ENCODE data around the gene PWWP2B. TPM values are rescaled to one million over a fixed set of nuclear protein-coding genes. Genes with fewer than 3 reads are reported as not detected.

The PWWP2B gene
- total RNA-seq, 1 experiment from 2014 or later: 51.6 TPM

DNA sequence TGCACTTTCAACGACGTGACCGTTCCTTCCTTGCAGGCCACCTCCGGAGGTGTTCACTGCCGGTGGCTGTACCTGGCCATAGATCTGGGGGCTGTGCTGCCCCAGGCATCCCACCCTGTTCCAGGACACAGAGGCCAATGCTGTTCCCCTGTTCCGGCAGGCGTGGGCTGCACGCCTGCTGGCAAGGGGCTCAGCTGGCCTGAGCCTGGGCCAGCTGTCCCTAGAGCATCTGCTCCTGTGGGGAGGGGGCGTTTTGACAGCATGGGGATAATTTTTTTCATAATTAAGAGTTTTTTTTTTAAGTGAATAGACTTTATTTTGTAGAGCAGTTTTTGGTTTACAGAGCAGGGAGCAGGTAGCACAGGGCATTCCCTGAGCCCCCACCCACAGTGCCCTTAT lies 28.8 kb downstream of the PWWP2B start:
- Histone ChIP-seq H3K9me3 (ENCODE audit: control insufficient read depth, insufficient read depth, low read depth, low read length) (no peaks in the 10 kb centered on the region), H3K27ac (ENCODE audit: low read length) (no peak overlapping the region), H3K4me3 (ENCODE audit: low read depth in 2 of 2, low read length in 2 of 2) (no peak overlapping the region), H3K4me1 (ENCODE audit: control insufficient read depth, insufficient read depth, low read length) (peaks cover 29% of the 10 kb centered on the region), H3K36me3 (ENCODE audit: control insufficient read depth, insufficient read depth, low read length) (no peaks in the 10 kb centered on the region), H3K27me3 (ENCODE audit: control insufficient read depth, insufficient read depth, low read length) (no peaks in the 10 kb centered on the region)
- ChIA-PET CTCF (no interaction called here), POLR2A (interaction anchor here (0.7 kb wide), 1 partner anchor 138 kb away, joined by 3 read pairs; no protein-coding TSS in a partner anchor)
- no peak for ATAC-seq
- BruUV-seq (replicated peaks): no TSS peak
- intact Hi-C loops (cut with micrococcal nuclease; ENCODE audit: unreplicated experiment): no loop called here
- no peak for DNase-seq (ENCODE audit: low read depth, low spot score)
- TF ChIP-seq SIN3A (IDR thresholded peaks at IDR 0.05; ENCODE audit: borderline replicate concordance, insufficient read depth, low read depth, low read length) (no peak), TCF7L2 (IDR thresholded peaks at IDR 0.05; ENCODE audit: low read depth, low read length) (no peak), POLR2AphosphoS5 (IDR thresholded peaks at IDR 0.05; ENCODE audit: low read depth, low read length) (no peak), CTCF (IDR thresholded peaks at IDR 0.05) (no peak), REST (IDR thresholded peaks at IDR 0.05; ENCODE audit: insufficient read depth in 1 of 2, low read depth in 2 of 2, low read length in 1 of 2) (no peak)
- in situ Hi-C loops (cut with HindIII; ENCODE audit: low pct_unique_long_range_greater_than_20kb, low sequenced_read_pairs): no loop called here

DNA sequence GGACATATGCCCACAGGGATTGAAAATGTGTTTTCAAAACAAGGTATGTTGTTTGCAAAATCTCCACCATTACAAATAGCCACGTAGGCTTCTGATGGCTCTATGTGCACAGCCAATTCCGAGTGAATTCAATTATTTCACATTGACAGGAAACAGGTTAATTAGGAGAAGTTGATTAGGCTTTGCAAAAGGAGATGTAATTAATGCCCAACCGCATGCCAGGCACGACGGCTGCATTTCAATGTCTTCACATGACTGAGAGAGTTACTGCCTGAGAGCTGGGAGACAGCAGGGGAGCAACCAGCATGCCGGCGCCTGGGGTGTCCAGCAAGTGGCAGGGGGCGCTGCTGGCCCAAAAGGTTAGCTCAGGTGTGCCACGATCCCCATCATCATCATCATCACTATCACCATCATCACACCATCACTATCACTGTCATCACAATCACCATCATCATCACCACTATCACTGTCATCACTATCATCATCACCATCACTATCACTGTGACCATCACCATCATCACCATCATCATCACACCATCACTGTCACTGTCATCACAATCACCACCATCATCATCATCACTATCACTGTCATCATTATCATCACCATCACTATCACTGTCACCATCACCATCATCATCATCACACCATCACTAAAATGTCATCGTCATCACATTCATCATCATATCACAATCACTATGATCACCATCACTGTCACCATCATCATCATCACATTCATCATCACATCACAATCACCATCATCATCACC lies 30.2 kb downstream of the PWWP2B start:
- Histone ChIP-seq H3K4me1 (ENCODE audit: control insufficient read depth, insufficient read depth, low read length) (peaks cover 21% of the 10 kb centered on the region), H3K27me3 (ENCODE audit: control insufficient read depth, insufficient read depth, low read length) (no peaks in the 10 kb centered on the region), H3K27ac (ENCODE audit: low read length) (no peak overlapping the region), H3K9me3 (ENCODE audit: control insufficient read depth, insufficient read depth, low read depth, low read length) (no peaks in the 10 kb centered on the region), H3K4me3 (ENCODE audit: low read depth in 2 of 2, low read length in 2 of 2) (no peak overlapping the region), H3K36me3 (ENCODE audit: control insufficient read depth, insufficient read depth, low read length) (no peaks in the 10 kb centered on the region)
- CTCF ChIA-PET: no interaction called here
- no TSS peak for BruUV-seq (replicated peaks)
- intact Hi-C loops (cut with micrococcal nuclease; ENCODE audit: unreplicated experiment) (no loop called here), in situ Hi-C loops (cut with HindIII; ENCODE audit: low pct_unique_long_range_greater_than_20kb, low sequenced_read_pairs) (no loop called here)
- TF ChIP-seq POLR2AphosphoS5 (IDR thresholded peaks at IDR 0.05; ENCODE audit: low read depth, low read length) (no peak), CTCF (IDR thresholded peaks at IDR 0.05) (no peak), TCF7L2 (IDR thresholded peaks at IDR 0.05; ENCODE audit: low read depth, low read length) (no peak), REST (IDR thresholded peaks at IDR 0.05; ENCODE audit: insufficient read depth in 1 of 2, low read depth in 2 of 2, low read length in 1 of 2) (no peak), SIN3A (IDR thresholded peaks at IDR 0.05; ENCODE audit: borderline replicate concordance, insufficient read depth, low read depth, low read length) (no peak)
- DNase-seq (ENCODE audit: low read depth, low spot score) (no peak), ATAC-seq (no peak)
- POLR2A ChIA-PET: no interaction called here

Measured in Panc1 (cell line).